Suprapubic skin (tissue), 4 donors: ENCODE data around the gene STXBP4.

ENCODE experiments used
- POLR2A ChIP-seq, 2 donors: fragments of 450-650 bp; IDR thresholded peaks; one replicate each; pipeline ENCODE4 v1.6.1; 2017; ENCODE audit warnings: antibody characterized with exemption in 2 of 2, mild to moderate bottlenecking in 2 of 2, moderate library complexity in 2 of 2
- POLR2AphosphoS5 ChIP-seq, 3 donors: sonication (generic); formaldehyde crosslinking; IDR thresholded peaks; one replicate each; pipeline ENCODE4 v1.6.1; 2017; ENCODE audit warnings: antibody characterized with exemption in 3 of 3
- TF ChIP-seq, protein P1 (sequence below), 2 donors: fragments of 200-600 bp in 1 of 2; fragments of 450-650 bp in 1 of 2; sonication (generic) in 1 of 2; IDR thresholded peaks; one replicate each; pipeline ENCODE4 v1.5.1; 2016 to 2019; ENCODE audit warnings: antibody characterized with exemption in 2 of 2, mild to moderate bottlenecking in 1 of 2, moderate library complexity in 1 of 2

DNA sequence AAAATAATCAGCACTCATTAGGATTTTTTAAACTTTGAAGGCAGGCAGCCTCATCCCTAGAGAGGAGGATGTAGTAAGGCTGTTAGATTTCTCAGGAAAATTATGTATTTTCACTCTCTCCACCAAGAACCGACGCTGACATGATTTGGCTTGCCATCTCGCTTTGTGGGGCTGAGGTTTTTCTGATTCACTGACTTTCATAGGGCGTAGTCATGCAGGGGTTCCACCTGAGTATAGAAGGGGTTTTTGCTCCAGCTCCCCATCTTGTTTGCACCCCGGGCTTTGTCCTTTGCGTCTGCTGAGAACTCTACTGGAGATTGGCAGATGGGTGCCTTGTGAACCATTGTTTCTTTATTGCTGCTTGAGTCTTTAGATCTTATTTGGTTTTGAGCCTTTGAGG lies 47.7 kb upstream of the STXBP4 start:
- TF ChIP-seq, protein P1, sequence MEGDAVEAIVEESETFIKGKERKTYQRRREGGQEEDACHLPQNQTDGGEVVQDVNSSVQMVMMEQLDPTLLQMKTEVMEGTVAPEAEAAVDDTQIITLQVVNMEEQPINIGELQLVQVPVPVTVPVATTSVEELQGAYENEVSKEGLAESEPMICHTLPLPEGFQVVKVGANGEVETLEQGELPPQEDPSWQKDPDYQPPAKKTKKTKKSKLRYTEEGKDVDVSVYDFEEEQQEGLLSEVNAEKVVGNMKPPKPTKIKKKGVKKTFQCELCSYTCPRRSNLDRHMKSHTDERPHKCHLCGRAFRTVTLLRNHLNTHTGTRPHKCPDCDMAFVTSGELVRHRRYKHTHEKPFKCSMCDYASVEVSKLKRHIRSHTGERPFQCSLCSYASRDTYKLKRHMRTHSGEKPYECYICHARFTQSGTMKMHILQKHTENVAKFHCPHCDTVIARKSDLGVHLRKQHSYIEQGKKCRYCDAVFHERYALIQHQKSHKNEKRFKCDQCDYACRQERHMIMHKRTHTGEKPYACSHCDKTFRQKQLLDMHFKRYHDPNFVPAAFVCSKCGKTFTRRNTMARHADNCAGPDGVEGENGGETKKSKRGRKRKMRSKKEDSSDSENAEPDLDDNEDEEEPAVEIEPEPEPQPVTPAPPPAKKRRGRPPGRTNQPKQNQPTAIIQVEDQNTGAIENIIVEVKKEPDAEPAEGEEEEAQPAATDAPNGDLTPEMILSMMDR (IDR thresholded peaks at IDR 0.05): no peak
- TF ChIP-seq POLR2AphosphoS5 (IDR thresholded peaks at IDR 0.05): no peak
- TF ChIP-seq POLR2A (IDR thresholded peaks at IDR 0.05): no peak
